HepG2 (cell line): Measurements from ENCODE around the gene AJUBA. TPM values are rescaled to one million over a fixed set of nuclear protein-coding genes. Genes with fewer than 3 reads are reported as not detected.

Experiments
- ATAC-seq: fragments of 200-7000 bp; cut with Tn5 transposase; 3 replicates; pipeline ENCODE4 v1.9.1; 2020; ENCODE audit warnings: mild to moderate bottlenecking, moderate library complexity
- BruUV-seq: library from RNA; stranded (reverse); fragments of 400-500 nt; replicated peaks from 2 replicates; lab custom pipeline; 2021; lab: Mats Ljungman, UMichigan
- CTCF ChIA-PET: fragments of 300-600 bp; formaldehyde crosslinking; extraction: SDS; loops from one replicate; lab custom pipeline; 2021; ENCODE audit warnings: low total read pairs, inconsistent platforms, low intra/inter-chr PET ratio; lab: Yijun Ruan, JAX
- POLR2A ChIA-PET: fragments of 350-600 bp; sonication (Branson Sonifier 250); formaldehyde crosslinking; loops from one replicate; lab custom pipeline; 2020; ENCODE audit warnings: antibody characterized with exemption, inconsistent platforms; lab: Yijun Ruan, JAX
- DNase-seq: peaks from one replicate; pipeline ENCODE4 v3.0.0-alpha.2; 2015; ENCODE audit warnings: low spot score
- FAIRE-seq: peaks from 3 replicates; lab custom pipeline; 2011; peaks lifted over from hg19 to GRCh38; lab: Jason Lieb, UNC
- H2AFZ ChIP-seq: one replicate; pipeline ENCODE4 v1.6.1; 2011; ENCODE audit warnings: low read length, inconsistent platforms
- H3K27ac ChIP-seq: fragments of 300-600 bp; 3 replicates; pipeline ENCODE4 v1.8.0; 2011; ENCODE audit warnings: mixed run types, mild to moderate bottlenecking, mixed read lengths, low read length, inconsistent platforms; ENCODE audit not compliant: insufficient read depth; ENCODE audit errors: extremely low read length
- H3K27me3 ChIP-seq, 2 experiments: fragments of 200-600 bp in 1 of 2; 2 replicates in 1 of 2; 3 replicates in 1 of 2; pipeline versions ENCODE4 v1.6.0 to v1.8.0; 2011; ENCODE audit warnings: low read length in 2 of 2, mild to moderate bottlenecking in 2 of 2, moderate library complexity in 2 of 2, inconsistent platforms in 1 of 2; ENCODE audit not compliant: insufficient read depth in 2 of 2, control insufficient read depth in 1 of 2
- H3K36me3 ChIP-seq, 2 experiments: fragments of 200-600 bp in 1 of 2; replicated peaks in 1 of 2; 2 replicates in 1 of 2; 3 replicates in 1 of 2; pipeline versions ENCODE4 v1.5.1 to v1.8.0; 2011; ENCODE audit warnings: low read length in 2 of 2, inconsistent platforms in 1 of 2; ENCODE audit not compliant: insufficient read depth in 2 of 2, control insufficient read depth in 1 of 2
- H3K4me1 ChIP-seq: 2 replicates; pipeline ENCODE4 v1.5.1; 2012; ENCODE audit warnings: low read length, inconsistent platforms; ENCODE audit not compliant: insufficient read depth
- H3K4me2 ChIP-seq: 2 replicates; pipeline ENCODE4 v1.6.0; 2011; ENCODE audit warnings: low read depth, low read length, inconsistent platforms
- H3K4me3 ChIP-seq, 3 experiments: fragments of 200-600 bp in 1 of 3; sonication (generic), shearing (Covaris generic) in 1 of 3; replicated peaks in 1 of 3; 2 replicates each; pipeline ENCODE4 v1.5.1; 2011 to 2016; ENCODE audit warnings: low read length in 3 of 3, inconsistent platforms in 2 of 3, low read depth in 2 of 3, mild to moderate bottlenecking in 2 of 3, control low read depth in 1 of 3, mixed read lengths in 1 of 3; ENCODE audit not compliant: insufficient read depth in 1 of 3
- H3K79me2 ChIP-seq: one replicate; pipeline ENCODE4 v1.6.1; 2011; ENCODE audit warnings: low read length, inconsistent platforms; ENCODE audit not compliant: insufficient read depth
- H3K9ac ChIP-seq: 2 replicates; pipeline ENCODE4 v1.6.0; 2011; ENCODE audit warnings: mild to moderate bottlenecking, low read depth, low read length, inconsistent platforms; ENCODE audit not compliant: insufficient read depth
- H3K9me3 ChIP-seq: 2 replicates; pipeline ENCODE4 v1.5.1; 2012; ENCODE audit warnings: mild to moderate bottlenecking, low read length
- H4K20me1 ChIP-seq: 2 replicates; pipeline ENCODE4 v1.6.0; 2011; ENCODE audit warnings: inconsistent platforms, mild to moderate bottlenecking, low read length, moderate library complexity; ENCODE audit not compliant: insufficient read depth
- ARID3A ChIP-seq: IDR thresholded peaks from 2 replicates; pipeline ENCODE4 v1.6.1; 2012; ENCODE audit warnings: low read depth, low read length, improper control_type of control experiment
- BATF2 ChIP-seq: sonication (generic); formaldehyde crosslinking; IDR thresholded peaks from 2 replicates; pipeline ENCODE4 v1.8.0; 2022; ENCODE audit warnings: mild to moderate bottlenecking, missing genetic modification reagents, moderate library complexity
- CHCHD3 ChIP-seq: sonication (generic); formaldehyde crosslinking; IDR thresholded peaks from 2 replicates; pipeline ENCODE4 v1.8.0; 2022; ENCODE audit warnings: mild to moderate bottlenecking, missing genetic modification reagents, moderate library complexity
- DNMT1 ChIP-seq: sonication (generic); formaldehyde crosslinking; IDR thresholded peaks from 2 replicates; pipeline ENCODE4 v1.5.1; 2020; ENCODE audit warnings: mild to moderate bottlenecking, missing genetic modification reagents
- FUBP1 ChIP-seq: sonication (generic); formaldehyde crosslinking; IDR thresholded peaks from 2 replicates; pipeline ENCODE4 v1.5.1; 2020; ENCODE audit warnings: missing genetic modification reagents, mild to moderate bottlenecking, borderline replicate concordance
- GFI1 ChIP-seq: sonication (generic); formaldehyde crosslinking; IDR thresholded peaks from 2 replicates; pipeline ENCODE4 v1.5.0; 2020; ENCODE audit warnings: missing genetic modification reagents, mild to moderate bottlenecking, borderline replicate concordance
- POGK ChIP-seq: sonication (generic); formaldehyde crosslinking; conservative IDR thresholded peaks from 2 replicates; pipeline ENCODE4 v1.8.0; 2022; ENCODE audit warnings: mild to moderate bottlenecking, moderate library complexity, missing genetic modification reagents
- POLR2AphosphoS5 ChIP-seq: IDR thresholded peaks from 2 replicates; pipeline ENCODE4 v1.6.1; 2012; ENCODE audit warnings: low read depth, low read length
- SP5 ChIP-seq: IDR thresholded peaks from 2 replicates; pipeline ENCODE4 v1.6.1; 2016; ENCODE audit warnings: low read depth, borderline replicate concordance
- SRSF9 ChIP-seq: fragments of 200-400 bp; formaldehyde crosslinking; IDR thresholded peaks from 2 replicates; pipeline ENCODE4 v1.6.1; 2018; ENCODE audit warnings: borderline replicate concordance, mild to moderate bottlenecking, low read depth, low read length; ENCODE audit not compliant: insufficient read depth, poor library complexity, severe bottlenecking
- ZGPAT ChIP-seq: IDR thresholded peaks from 2 replicates; pipeline ENCODE4 v1.6.1; 2016; ENCODE audit warnings: mild to moderate bottlenecking
- ZNF674 ChIP-seq: sonication (generic); formaldehyde crosslinking; IDR thresholded peaks from 2 replicates; pipeline ENCODE4 v1.5.0; 2020; ENCODE audit warnings: low read depth, mild to moderate bottlenecking, missing genetic modification reagents
- ZNF709 ChIP-seq: sonication (generic); formaldehyde crosslinking; IDR thresholded peaks from 2 replicates; pipeline ENCODE4 v1.5.0; 2020; ENCODE audit warnings: mild to moderate bottlenecking, missing genetic modification reagents
- WGBS: methylation state at CpG from one replicate; pipeline ENCODE4 v1.1.6; 2017; ENCODE audit warnings: low lambda C conversion rate; 5-methylcytosine and 5-hydroxymethylcytosine counted together
- in situ Hi-C: cut with HindIII; loops from 2 replicates; pipeline ENCODE4 v1.10.0; 2017; ENCODE audit warnings: low pct_unique_long_range_greater_than_20kb; ENCODE audit not compliant: extremely low pct_ligation_motif_present
- intact Hi-C: fragments of 100-400 bp; cut with micrococcal nuclease; formaldehyde crosslinking; loops from one replicate; pipeline ENCODE4 v1.10.0; 2022; ENCODE audit not compliant: unreplicated experiment
- polyA plus RNA-seq, 8 experiments: library from polyadenylated mRNA; depleted of rRNA in 3 of 8; stranded (reverse) in 7 of 8; unstranded in 1 of 8; fragments of >200 nt; fragmentation: Illumina TruSeq in 4 of 8; extraction: Trizol in 4 of 8; gene quantifications; 2 replicates each; pipeline versions ENCODE4 v1.2.1 to v1.2.3, GENCODE V29; 2011 to 2016; ENCODE audit warnings: low read depth in 4 of 8, missing spikeins in 1 of 8, mixed read lengths in 1 of 8; ENCODE audit not compliant: insufficient read depth in 1 of 8
- total RNA-seq, 5 experiments: library from RNA; depleted of rRNA; stranded (reverse); fragments of >200 nt; fragmentation: Illumina TruSeq; extraction: Trizol; gene quantifications; 2 replicates each; pipeline ENCODE4 v1.2.3, GENCODE V29; 2016; ENCODE audit warnings: low read depth in 1 of 5

AJUBA gene
- total and polyA plus RNA-seq, 2 of the 13 experiments (the other 11 are each of a cell fraction or from before 2014, with no cell fraction given), result 157 to 241 TPM

- TF ChIP-seq SRSF9, result no peak
- TF ChIP-seq FUBP1 (CRISPR knock-in tag), result 0 out of 2 replicates have a peak, but pooled peaks have one; percentile 14
- peak; percentile 53 for TF ChIP-seq POLR2AphosphoS5
- TF ChIP-seq POGK (CRISPR knock-in tag), result no peak
- no peak for TF ChIP-seq BATF2
- no peak for TF ChIP-seq SP5 (CRISPR knock-in tag)
Measured at GRCh38 chr14:22971152-22971551, 11.2 kb downstream of the AJUBA start (continued).

GRCh38 chr14:22966783-22967269 lies 15.5 kb downstream of the AJUBA start:
- CTCF ChIA-PET, result interaction anchor here (1.1 to 2.6 kb wide), 3 partner anchors 9 to 20 kb away, joined by 4 to 5 read pairs (median 4); no protein-coding TSS in a partner anchor
- intact Hi-C loops, result no loop called here
- no peak for TF ChIP-seq ZNF674 (CRISPR knock-in tag)
- TF ChIP-seq CHCHD3, result no peak
- peak; percentile 21; the same call in 1 of the 2 replicates for TF ChIP-seq ZNF709
- TF ChIP-seq ZGPAT (CRISPR knock-in tag), result 0 out of 2 replicates have a peak, but pooled peaks have one; percentile 4
- TF ChIP-seq GFI1 (CRISPR knock-in tag), result no peak
- TF ChIP-seq ARID3A, result no peak; the same call in 1 of the 2 replicates
- no peak for TF ChIP-seq DNMT1 (CRISPR knock-in tag)

More at GRCh38 chr14:22966783-22967269, 15.5 kb downstream of the AJUBA start:
- no peak overlapping the region for H3K4me3 ChIP-seq
- DNase-seq, result no peak
- peak; percentile 32 for ATAC-seq
- no peak for FAIRE-seq
- H3K27me3 ChIP-seq, result no peaks in the 10 kb centered on the region
- TSS peak; percentile 58 for BruUV-seq
- no peaks in the 10 kb centered on the region for H3K79me2 ChIP-seq
- peaks cover 6 to 10% of the 10 kb centered on the region in 2 experiments for H3K36me3 ChIP-seq
- H3K9ac ChIP-seq, result no peak overlapping the region
- no peak overlapping the region for H2AFZ ChIP-seq
- no peaks in the 10 kb centered on the region for H3K9me3 ChIP-seq
- POLR2A ChIA-PET, result interaction anchor here (1.0 to 26.8 kb wide), 15 partner anchors 1 to 200 kb away, joined by 3 to 1670 read pairs (median 5); partner anchors contain the start of genes ACIN1, AJUBA, C14orf119 and HAUS4
- H3K27ac ChIP-seq, result peak overlapping the region; percentile 59
- H3K4me1 ChIP-seq, result peaks cover 34% of the 10 kb centered on the region
- in situ Hi-C loops, result no loop called here
- H3K4me2 ChIP-seq, result peak overlapping the region; percentile 38
- no peaks in the 10 kb centered on the region; the same call in 1 of the 2 replicates for H4K20me1 ChIP-seq
- 50% methylated on average over 4 of the region's 4 CpGs for WGBS
